Tibial nerve (tissue), 3 donors: ENCODE results near the gene TH.

Source experiments
- CTCF ChIP-seq, 5 experiments: fragments of 200-600 bp in 3 of 5; fragments of 450-650 bp in 2 of 5; sonication (generic) in 3 of 5; IDR thresholded peaks; one replicate each; pipeline ENCODE4 v1.5.1; 2016 to 2019; ENCODE audit warnings: antibody characterized with exemption in 5 of 5, mild to moderate bottlenecking in 3 of 5, moderate library complexity in 2 of 5
- POLR2A ChIP-seq, 2 donors: fragments of 450-650 bp; IDR thresholded peaks; one replicate each; pipeline ENCODE4 v1.6.1; 2017; ENCODE audit warnings: antibody characterized with exemption in 2 of 2, mild to moderate bottlenecking in 2 of 2, moderate library complexity in 2 of 2

DNA sequence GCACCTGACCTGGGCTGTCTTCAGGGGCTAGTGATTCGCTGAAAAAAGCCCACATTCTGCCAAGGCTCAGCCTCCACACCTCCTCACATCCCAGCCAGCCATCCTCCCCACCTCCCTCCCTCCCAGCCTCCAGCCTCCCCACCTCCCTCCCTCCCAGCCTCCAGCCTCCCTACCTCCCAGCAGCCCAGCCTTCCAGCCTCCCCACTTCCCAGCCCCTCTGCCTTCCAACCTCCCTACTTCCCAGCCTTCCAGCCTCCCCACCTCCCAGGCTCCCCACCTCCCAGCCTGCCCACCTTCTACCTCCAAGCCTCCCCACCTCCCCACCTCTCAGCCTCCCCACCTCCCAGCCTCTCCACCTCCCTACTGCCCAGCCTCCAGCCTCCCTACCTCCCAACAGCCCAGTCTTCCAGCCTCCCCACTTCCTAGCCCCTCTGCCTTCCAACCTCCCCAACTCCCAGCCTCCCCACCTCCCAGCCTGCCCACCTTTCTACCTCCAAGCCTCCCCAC, 33.7 kb upstream of the TH start:
- TF ChIP-seq CTCF (IDR thresholded peaks at IDR 0.05): no peak
- no peak for TF ChIP-seq POLR2A (IDR thresholded peaks at IDR 0.05)
